HepG2 (cell line): ENCODE results near the gene MYO9A. TPM values are rescaled to one million over a fixed set of nuclear protein-coding genes. Genes with fewer than 3 reads are reported as not detected.

Source experiments
- ATAC-seq: fragments of 200-7000 bp; cut with Tn5 transposase; 3 replicates; pipeline ENCODE4 v1.9.1; 2020; ENCODE audit warnings: mild to moderate bottlenecking, moderate library complexity
- BruUV-seq: library from RNA; stranded (reverse); fragments of 400-500 nt; replicated peaks from 2 replicates; lab custom pipeline; 2021; lab: Mats Ljungman, UMichigan
- CTCF ChIA-PET: fragments of 300-600 bp; formaldehyde crosslinking; extraction: SDS; loops from one replicate; lab custom pipeline; 2021; ENCODE audit warnings: low total read pairs, inconsistent platforms, low intra/inter-chr PET ratio; lab: Yijun Ruan, JAX
- POLR2A ChIA-PET: fragments of 350-600 bp; sonication (Branson Sonifier 250); formaldehyde crosslinking; loops from one replicate; lab custom pipeline; 2020; ENCODE audit warnings: antibody characterized with exemption, inconsistent platforms; lab: Yijun Ruan, JAX
- DNase-seq: peaks from one replicate; pipeline ENCODE4 v3.0.0-alpha.2; 2015; ENCODE audit warnings: low spot score
- FAIRE-seq: peaks from 3 replicates; lab custom pipeline; 2011; peaks lifted over from hg19 to GRCh38; lab: Jason Lieb, UNC
- H2AFZ ChIP-seq: one replicate; pipeline ENCODE4 v1.6.1; 2011; ENCODE audit warnings: low read length, inconsistent platforms
- H3K27ac ChIP-seq: fragments of 300-600 bp; 3 replicates; pipeline ENCODE4 v1.8.0; 2011; ENCODE audit warnings: mixed run types, mild to moderate bottlenecking, mixed read lengths, low read length, inconsistent platforms; ENCODE audit not compliant: insufficient read depth; ENCODE audit errors: extremely low read length
- H3K27me3 ChIP-seq, 2 experiments: fragments of 200-600 bp in 1 of 2; 2 replicates in 1 of 2; 3 replicates in 1 of 2; pipeline versions ENCODE4 v1.6.0 to v1.8.0; 2011; ENCODE audit warnings: low read length in 2 of 2, mild to moderate bottlenecking in 2 of 2, moderate library complexity in 2 of 2, inconsistent platforms in 1 of 2; ENCODE audit not compliant: insufficient read depth in 2 of 2, control insufficient read depth in 1 of 2
- H3K36me3 ChIP-seq, 2 experiments: fragments of 200-600 bp in 1 of 2; replicated peaks in 1 of 2; 2 replicates in 1 of 2; 3 replicates in 1 of 2; pipeline versions ENCODE4 v1.5.1 to v1.8.0; 2011; ENCODE audit warnings: low read length in 2 of 2, inconsistent platforms in 1 of 2; ENCODE audit not compliant: insufficient read depth in 2 of 2, control insufficient read depth in 1 of 2
- H3K4me1 ChIP-seq: 2 replicates; pipeline ENCODE4 v1.5.1; 2012; ENCODE audit warnings: low read length, inconsistent platforms; ENCODE audit not compliant: insufficient read depth
- H3K4me2 ChIP-seq: 2 replicates; pipeline ENCODE4 v1.6.0; 2011; ENCODE audit warnings: low read depth, low read length, inconsistent platforms
- H3K4me3 ChIP-seq, 3 experiments: fragments of 200-600 bp in 1 of 3; sonication (generic), shearing (Covaris generic) in 1 of 3; replicated peaks in 1 of 3; 2 replicates each; pipeline ENCODE4 v1.5.1; 2011 to 2016; ENCODE audit warnings: low read length in 3 of 3, inconsistent platforms in 2 of 3, low read depth in 2 of 3, mild to moderate bottlenecking in 2 of 3, control low read depth in 1 of 3, mixed read lengths in 1 of 3; ENCODE audit not compliant: insufficient read depth in 1 of 3
- H3K79me2 ChIP-seq: one replicate; pipeline ENCODE4 v1.6.1; 2011; ENCODE audit warnings: low read length, inconsistent platforms; ENCODE audit not compliant: insufficient read depth
- H3K9ac ChIP-seq: 2 replicates; pipeline ENCODE4 v1.6.0; 2011; ENCODE audit warnings: mild to moderate bottlenecking, low read depth, low read length, inconsistent platforms; ENCODE audit not compliant: insufficient read depth
- H3K9me3 ChIP-seq: 2 replicates; pipeline ENCODE4 v1.5.1; 2012; ENCODE audit warnings: mild to moderate bottlenecking, low read length
- H4K20me1 ChIP-seq: 2 replicates; pipeline ENCODE4 v1.6.0; 2011; ENCODE audit warnings: inconsistent platforms, mild to moderate bottlenecking, low read length, moderate library complexity; ENCODE audit not compliant: insufficient read depth
- CBX5 ChIP-seq: sonication (generic); formaldehyde crosslinking; IDR thresholded peaks from 2 replicates; pipeline ENCODE4 v1.4.0; 2020; ENCODE audit warnings: missing genetic modification reagents, borderline replicate concordance
- JARID2 ChIP-seq: sonication (generic); formaldehyde crosslinking; IDR thresholded peaks from 2 replicates; pipeline ENCODE4 v1.8.1; 2023; ENCODE audit warnings: missing genetic modification reagents, inconsistent platforms; ENCODE audit not compliant: insufficient replicate concordance
- KAT2B ChIP-seq: fragments of 150-350 bp; IDR thresholded peaks from 2 replicates; pipeline ENCODE4 v1.6.1; 2014; ENCODE audit warnings: low read depth, low read length, borderline replicate concordance
- MAFF ChIP-seq: IDR thresholded peaks from 2 replicates; pipeline ENCODE4 v1.6.1; 2011; ENCODE audit warnings: low read depth, low read length, improper control_type of control experiment
- MAFK ChIP-seq, 2 experiments: IDR thresholded peaks in 1 of 2; conservative IDR thresholded peaks in 1 of 2; 2 replicates each; pipeline ENCODE4 v1.6.1; 2011; ENCODE audit warnings: improper control_type of control experiment in 2 of 2, low read length in 2 of 2
- MYNN ChIP-seq: sonication (generic); formaldehyde crosslinking; IDR thresholded peaks from 2 replicates; pipeline ENCODE4 v1.4.0; 2020; ENCODE audit warnings: mild to moderate bottlenecking, low read depth, missing genetic modification reagents
- RFX3 ChIP-seq: IDR thresholded peaks from 2 replicates; pipeline ENCODE4 v1.6.1; 2016; ENCODE audit warnings: missing biosample characterization, missing genetic modification reagents
- TBP ChIP-seq: sonication (generic); formaldehyde crosslinking; IDR thresholded peaks from 2 replicates; pipeline ENCODE4 v1.5.0; 2020; ENCODE audit warnings: missing genetic modification reagents
- ZBTB38 ChIP-seq: sonication (generic); formaldehyde crosslinking; IDR thresholded peaks from 2 replicates; pipeline ENCODE4 v1.5.1; 2020; ENCODE audit warnings: mild to moderate bottlenecking, missing genetic modification reagents
- ZFP90 ChIP-seq: sonication (generic); formaldehyde crosslinking; IDR thresholded peaks from 2 replicates; pipeline ENCODE4 v1.8.0; 2022; ENCODE audit warnings: missing genetic modification reagents, mild to moderate bottlenecking, inconsistent platforms, borderline replicate concordance
- ZNF20 ChIP-seq: sonication (generic); formaldehyde crosslinking; IDR thresholded peaks from 2 replicates; pipeline ENCODE4 v1.4.0; 2020; ENCODE audit warnings: mild to moderate bottlenecking, moderate library complexity, missing genetic modification reagents
- ZNF660 ChIP-seq: sonication (generic); formaldehyde crosslinking; IDR thresholded peaks from 2 replicates; pipeline ENCODE4 v1.5.1; 2020; ENCODE audit warnings: mild to moderate bottlenecking, low read depth, missing genetic modification reagents, borderline replicate concordance
- WGBS: methylation state at CpG from one replicate; pipeline ENCODE4 v1.1.6; 2017; ENCODE audit warnings: low lambda C conversion rate; 5-methylcytosine and 5-hydroxymethylcytosine counted together
- in situ Hi-C: cut with HindIII; loops from 2 replicates; pipeline ENCODE4 v1.10.0; 2017; ENCODE audit warnings: low pct_unique_long_range_greater_than_20kb; ENCODE audit not compliant: extremely low pct_ligation_motif_present
- intact Hi-C: fragments of 100-400 bp; cut with micrococcal nuclease; formaldehyde crosslinking; loops from one replicate; pipeline ENCODE4 v1.10.0; 2022; ENCODE audit not compliant: unreplicated experiment
- polyA plus RNA-seq, 8 experiments: library from polyadenylated mRNA; depleted of rRNA in 3 of 8; stranded (reverse) in 7 of 8; unstranded in 1 of 8; fragments of >200 nt; fragmentation: Illumina TruSeq in 4 of 8; extraction: Trizol in 4 of 8; gene quantifications; 2 replicates each; pipeline versions ENCODE4 v1.2.1 to v1.2.3, GENCODE V29; 2011 to 2016; ENCODE audit warnings: low read depth in 4 of 8, missing spikeins in 1 of 8, mixed read lengths in 1 of 8; ENCODE audit not compliant: insufficient read depth in 1 of 8
- total RNA-seq, 5 experiments: library from RNA; depleted of rRNA; stranded (reverse); fragments of >200 nt; fragmentation: Illumina TruSeq; extraction: Trizol; gene quantifications; 2 replicates each; pipeline ENCODE4 v1.2.3, GENCODE V29; 2016; ENCODE audit warnings: low read depth in 1 of 5
- TF ChIP-seq, protein P1 (sequence below): sonication (generic); formaldehyde crosslinking; IDR thresholded peaks from 2 replicates; pipeline ENCODE4 v1.5.0; 2020; ENCODE audit warnings: mild to moderate bottlenecking, missing genetic modification reagents
- TF ChIP-seq, protein P2 (sequence below): sonication (generic); formaldehyde crosslinking; conservative IDR thresholded peaks from 2 replicates; pipeline ENCODE4 v1.4.0; 2020; ENCODE audit warnings: missing genetic modification reagents

The MYO9A gene
- total and polyA plus RNA-seq, 2 of the 13 experiments (the other 11 are each of a cell fraction or from before 2014, with no cell fraction given), result 4.8 to 15.3 TPM

DNA sequence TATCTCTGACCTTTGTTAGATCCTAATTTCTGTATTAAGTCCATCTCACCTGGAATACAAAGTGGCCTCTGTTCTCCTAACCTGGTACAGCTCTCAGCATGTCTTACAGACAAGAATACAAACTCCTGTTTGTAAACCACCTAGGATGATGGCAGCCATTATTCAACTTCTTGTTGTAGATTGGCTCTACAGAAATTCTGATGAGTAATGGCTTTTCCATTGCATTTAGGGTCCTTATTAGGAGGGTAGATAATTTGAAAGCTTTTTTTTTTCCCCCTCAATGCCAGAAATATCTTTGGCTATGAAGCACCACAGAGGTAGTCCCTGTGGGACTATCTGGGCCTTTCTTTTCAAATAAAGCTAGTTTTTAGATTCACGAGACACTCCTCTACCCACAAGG is 297.8 kb downstream of the MYO9A start:
- Histone ChIP-seq H3K9ac (no peak overlapping the region), H3K27me3 (peaks cover 0 to 9% of the 10 kb centered on the region in 2 experiments; a peak in 1 of 5 replicates), H3K4me1 (no peaks in the 10 kb centered on the region), H3K79me2 (no peaks in the 10 kb centered on the region), H3K4me2 (no peak overlapping the region), H3K36me3 (no peaks in the 10 kb centered on the region), H3K4me3 (no peak overlapping the region), H2AFZ (no peak overlapping the region), H3K27ac (no peak overlapping the region), H4K20me1 (no peaks in the 10 kb centered on the region), H3K9me3 (peaks cover 21% of the 10 kb centered on the region; the same call in 1 of the 2 replicates)
- WGBS, result 36% methylated on average over 1 of the region's 1 CpG
- intact Hi-C loops (no loop called here), in situ Hi-C loops (no loop called here)
- TF ChIP-seq, protein P1, sequence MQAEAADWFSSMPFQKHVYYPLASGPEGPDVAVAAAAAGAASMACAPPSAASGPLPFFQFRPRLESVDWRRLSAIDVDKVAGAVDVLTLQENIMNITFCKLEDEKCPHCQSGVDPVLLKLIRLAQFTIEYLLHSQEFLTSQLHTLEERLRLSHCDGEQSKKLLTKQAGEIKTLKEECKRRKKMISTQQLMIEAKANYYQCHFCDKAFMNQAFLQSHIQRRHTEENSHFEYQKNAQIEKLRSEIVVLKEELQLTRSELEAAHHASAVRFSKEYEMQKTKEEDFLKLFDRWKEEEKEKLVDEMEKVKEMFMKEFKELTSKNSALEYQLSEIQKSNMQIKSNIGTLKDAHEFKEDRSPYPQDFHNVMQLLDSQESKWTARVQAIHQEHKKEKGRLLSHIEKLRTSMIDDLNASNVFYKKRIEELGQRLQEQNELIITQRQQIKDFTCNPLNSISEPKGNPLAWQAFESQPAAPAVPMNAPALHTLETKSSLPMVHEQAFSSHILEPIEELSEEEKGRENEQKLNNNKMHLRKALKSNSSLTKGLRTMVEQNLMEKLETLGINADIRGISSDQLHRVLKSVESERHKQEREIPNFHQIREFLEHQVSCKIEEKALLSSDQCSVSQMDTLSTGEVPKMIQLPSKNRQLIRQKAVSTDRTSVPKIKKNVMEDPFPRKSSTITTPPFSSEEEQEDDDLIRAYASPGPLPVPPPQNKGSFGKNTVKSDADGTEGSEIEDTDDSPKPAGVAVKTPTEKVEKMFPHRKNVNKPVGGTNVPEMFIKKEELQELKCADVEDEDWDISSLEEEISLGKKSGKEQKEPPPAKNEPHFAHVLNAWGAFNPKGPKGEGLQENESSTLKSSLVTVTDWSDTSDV (CRISPR knock-in tag), result no peak
- TF ChIP-seq ZFP90 (CRISPR knock-in tag), result no peak
- TF ChIP-seq MAFF, result 0 out of 2 replicates have a peak, but pooled peaks have one; percentile 8
- no peak for TF ChIP-seq ZNF20
- no peak for TF ChIP-seq CBX5 (CRISPR knock-in tag)
- TF ChIP-seq, protein P2, sequence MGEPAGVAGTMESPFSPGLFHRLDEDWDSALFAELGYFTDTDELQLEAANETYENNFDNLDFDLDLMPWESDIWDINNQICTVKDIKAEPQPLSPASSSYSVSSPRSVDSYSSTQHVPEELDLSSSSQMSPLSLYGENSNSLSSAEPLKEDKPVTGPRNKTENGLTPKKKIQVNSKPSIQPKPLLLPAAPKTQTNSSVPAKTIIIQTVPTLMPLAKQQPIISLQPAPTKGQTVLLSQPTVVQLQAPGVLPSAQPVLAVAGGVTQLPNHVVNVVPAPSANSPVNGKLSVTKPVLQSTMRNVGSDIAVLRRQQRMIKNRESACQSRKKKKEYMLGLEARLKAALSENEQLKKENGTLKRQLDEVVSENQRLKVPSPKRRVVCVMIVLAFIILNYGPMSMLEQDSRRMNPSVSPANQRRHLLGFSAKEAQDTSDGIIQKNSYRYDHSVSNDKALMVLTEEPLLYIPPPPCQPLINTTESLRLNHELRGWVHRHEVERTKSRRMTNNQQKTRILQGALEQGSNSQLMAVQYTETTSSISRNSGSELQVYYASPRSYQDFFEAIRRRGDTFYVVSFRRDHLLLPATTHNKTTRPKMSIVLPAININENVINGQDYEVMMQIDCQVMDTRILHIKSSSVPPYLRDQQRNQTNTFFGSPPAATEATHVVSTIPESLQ, result no peak
- TF ChIP-seq KAT2B, result no peak
- no peak for TF ChIP-seq MYNN (CRISPR knock-in tag)
- no peak for TF ChIP-seq ZNF660 (CRISPR knock-in tag)
- TF ChIP-seq JARID2 (CRISPR knock-in tag), result no peak
- TF ChIP-seq MAFK (conservative IDR thresholded peaks at IDR 0.05 in 1 of 2, IDR thresholded peaks at IDR 0.05 in 1 of 2; ENCODE audit: low read length in 2 of 2), result peak; percentile 50 to 51; a peak in 2 of 4 replicates
- TF ChIP-seq RFX3 (CRISPR knock-in tag), result no peak
- TF ChIP-seq ZBTB38 (CRISPR knock-in tag), result no peak
- no peak for TF ChIP-seq TBP (CRISPR knock-in tag)
- ChIA-PET CTCF (no interaction called here), POLR2A (no interaction called here)
- DNase-seq, result no peak
- ATAC-seq, result no peak
- BruUV-seq, result no TSS peak
- no peak for FAIRE-seq
